MM.1S (cell line): ENCODE results near the gene TRH.

Experiments used
- CTCF ChIP-seq: fragments of 300-600 bp; sonication (generic); IDR thresholded peaks from 2 replicates; pipeline ENCODE4 v1.5.1; 2016; ENCODE audit warnings: antibody characterized with exemption, low read length, mixed read lengths
- EZH2 ChIP-seq: fragments of 300-600 bp; sonication (generic); optimal IDR thresholded peaks from 2 replicates; pipeline ENCODE3; 2017; ENCODE audit warnings: low read depth, mild to moderate bottlenecking, antibody characterized with exemption, low read length, mixed read lengths
- EZH2phosphoT487 ChIP-seq: fragments of 300-600 bp; sonication (generic); IDR thresholded peaks from 2 replicates; pipeline ENCODE4 v1.6.1; 2018; ENCODE audit warnings: antibody characterized with exemption, low read length

DNA sequence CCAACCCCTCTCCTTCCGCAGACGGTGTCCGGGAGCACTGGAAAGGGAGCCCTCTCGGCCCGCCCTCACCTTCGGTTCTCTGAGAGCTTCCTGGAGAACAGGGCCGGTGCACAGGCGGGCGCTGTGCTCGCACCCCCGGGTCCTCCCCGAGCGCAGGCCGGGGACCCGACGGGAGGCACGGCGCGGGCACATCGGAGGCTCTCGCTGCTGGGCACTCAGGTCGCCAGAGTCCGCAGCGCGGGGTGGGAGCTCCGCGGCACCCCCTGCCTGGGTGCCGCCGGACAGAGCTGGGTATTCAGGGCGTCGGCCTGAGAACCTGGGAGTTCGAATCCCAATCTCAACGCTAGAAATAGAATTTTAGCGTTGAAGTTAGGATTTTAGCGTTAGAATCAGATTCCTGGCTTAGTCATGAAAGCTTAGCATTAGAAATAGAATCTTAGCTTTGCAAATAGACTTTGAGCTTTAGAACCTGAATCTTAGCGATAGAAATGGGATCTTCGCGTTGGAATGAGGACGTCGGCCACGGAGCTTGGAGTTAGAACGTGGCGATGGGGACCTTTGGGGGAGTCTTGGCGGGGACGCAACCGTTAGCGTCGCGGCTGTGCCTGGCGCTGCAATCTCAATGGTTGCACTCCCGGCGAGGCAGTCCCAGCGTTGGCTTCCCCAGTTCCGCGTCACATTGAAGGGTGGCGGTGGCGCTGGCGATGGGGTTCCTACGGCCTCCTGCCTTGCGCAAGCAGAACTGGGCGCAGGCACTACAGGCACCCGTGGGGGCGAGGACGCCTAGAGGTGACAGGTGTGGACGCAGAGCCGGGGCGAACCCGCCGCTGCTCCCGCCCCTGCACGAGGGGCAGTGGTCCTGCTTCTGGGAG, 549 bp downstream of the TRH start:
- TF ChIP-seq EZH2 (no peak), CTCF (no peak), EZH2phosphoT487 (no peak)
